ENCODE results near the gene TEX26. TPM values are rescaled to one million over a fixed set of nuclear protein-coding genes. Genes with fewer than 3 reads are reported as not detected.

Gene TEX26
- total and polyA plus RNA-seq, 2 of the 4 experiments (the other 2 are of a cell fraction): not detected

DNA sequence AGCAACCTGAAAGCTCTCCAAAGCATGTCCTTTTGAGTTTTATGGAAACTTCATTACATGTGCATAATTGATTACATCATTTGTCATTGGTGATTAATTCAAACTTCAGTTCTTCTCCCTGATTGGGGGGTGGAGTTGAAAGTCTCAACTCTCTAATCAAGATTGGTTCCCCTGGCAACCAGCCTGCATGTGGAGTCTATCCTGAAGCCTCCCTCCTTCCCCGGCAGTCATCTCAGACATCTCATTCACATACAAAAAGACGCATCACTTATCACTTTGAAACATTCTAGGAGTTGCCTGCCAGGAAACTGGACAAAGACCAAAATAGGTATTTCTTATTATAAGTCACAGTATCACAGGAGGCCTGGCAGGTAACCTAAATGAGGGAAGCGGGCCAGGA lies 50.5 kb downstream of the TEX26 start:
- no peak overlapping the region for H3K27ac ChIP-seq (ENCODE audit: insufficient read depth, low read length)
- dilution Hi-C loops (cut with HindIII; ENCODE audit: low sequenced_read_pairs, unreplicated experiment): no loop called here

More for the DNA sequence above, 50.5 kb downstream of the TEX26 start:
- Histone ChIP-seq H3K4me3 (ENCODE audit: insufficient read depth, low read depth, low read length) (no peak overlapping the region), H2AK9ac (replicated peaks; ENCODE audit: low read depth, low read length, poor library complexity) (no peak overlapping the region), H4K5ac (ENCODE audit: low read depth, low read length) (no peak overlapping the region), H2BK20ac (ENCODE audit: low read depth, low read length) (no peak overlapping the region), H2BK5ac (ENCODE audit: low read depth, low read length, poor library complexity, severe bottlenecking) (no peak overlapping the region), H4K20me1 (ENCODE audit: insufficient read depth, low read length) (no peaks in the 10 kb centered on the region), H3K79me1 (ENCODE audit: low read depth in 1 of 2, low read length in 2 of 2) (no peaks in the 10 kb centered on the region), H3K14ac (replicated peaks; ENCODE audit: low read depth, low read length) (no peak overlapping the region; the same call in 1 of the 2 replicates), H3K4ac (ENCODE audit: low read depth, low read length) (no peak overlapping the region; the same call in 1 of the 2 replicates), H3K4me1 (ENCODE audit: control insufficient read depth, insufficient read depth, low read length) (peaks cover 10% of the 10 kb centered on the region), H3K4me2 (ENCODE audit: low read depth, low read length) (no peak overlapping the region), H2BK120ac (ENCODE audit: low read depth, low read length) (no peak overlapping the region), H3K18ac (ENCODE audit: low read depth, low read length) (no peak overlapping the region), H3K9ac (ENCODE audit: low read depth, low read length) (no peak overlapping the region), H3K9me1 (ENCODE audit: insufficient read depth, low read length) (peaks cover 3% of the 10 kb centered on the region; the same call in 1 of the 2 replicates), H3K36me3 (ENCODE audit: control insufficient read depth, insufficient read depth, low read length) (no peaks in the 10 kb centered on the region), H3K56ac (ENCODE audit: extremely low read depth, insufficient read depth, low read length) (no peak overlapping the region), H2AFZ (replicated peaks; ENCODE audit: low read length, poor library complexity) (no peak overlapping the region), H3K27me3 (ENCODE audit: control insufficient read depth, insufficient read depth, low read length) (no peaks in the 10 kb centered on the region), H4K8ac (ENCODE audit: low read depth in 2 of 2, low read length in 2 of 2) (no peak overlapping the region), H4K91ac (ENCODE audit: insufficient read depth, low read depth, low read length) (no peak overlapping the region), H2BK15ac (ENCODE audit: low read depth, low read length) (no peak overlapping the region), H3K9me3 (ENCODE audit: control insufficient read depth, insufficient read depth, low read length) (no peaks in the 10 kb centered on the region), H3K23ac (ENCODE audit: low read depth, low read length) (no peak overlapping the region), H2AK5ac (ENCODE audit: low read depth, low read length) (no peak overlapping the region)
- 100% methylated on average over 1 of the region's 3 CpGs; no CpG with 5 or more reads in 1 of the 2 experiments for WGBS, 2 experiments (ENCODE audit: extremely low coverage in 2 of 2, insufficient read length in 1 of 2)
- POLR2A ChIA-PET (ENCODE audit: unreplicated experiment): no interaction called here
- no peak for TF ChIP-seq MAFK (IDR thresholded peaks at IDR 0.05; ENCODE audit: low read depth, low read length)
- TF ChIP-seq, protein P1, sequence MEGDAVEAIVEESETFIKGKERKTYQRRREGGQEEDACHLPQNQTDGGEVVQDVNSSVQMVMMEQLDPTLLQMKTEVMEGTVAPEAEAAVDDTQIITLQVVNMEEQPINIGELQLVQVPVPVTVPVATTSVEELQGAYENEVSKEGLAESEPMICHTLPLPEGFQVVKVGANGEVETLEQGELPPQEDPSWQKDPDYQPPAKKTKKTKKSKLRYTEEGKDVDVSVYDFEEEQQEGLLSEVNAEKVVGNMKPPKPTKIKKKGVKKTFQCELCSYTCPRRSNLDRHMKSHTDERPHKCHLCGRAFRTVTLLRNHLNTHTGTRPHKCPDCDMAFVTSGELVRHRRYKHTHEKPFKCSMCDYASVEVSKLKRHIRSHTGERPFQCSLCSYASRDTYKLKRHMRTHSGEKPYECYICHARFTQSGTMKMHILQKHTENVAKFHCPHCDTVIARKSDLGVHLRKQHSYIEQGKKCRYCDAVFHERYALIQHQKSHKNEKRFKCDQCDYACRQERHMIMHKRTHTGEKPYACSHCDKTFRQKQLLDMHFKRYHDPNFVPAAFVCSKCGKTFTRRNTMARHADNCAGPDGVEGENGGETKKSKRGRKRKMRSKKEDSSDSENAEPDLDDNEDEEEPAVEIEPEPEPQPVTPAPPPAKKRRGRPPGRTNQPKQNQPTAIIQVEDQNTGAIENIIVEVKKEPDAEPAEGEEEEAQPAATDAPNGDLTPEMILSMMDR (conservative IDR thresholded peaks at IDR 0.05; ENCODE audit: low read depth, low read length): no peak
- TF ChIP-seq CEBPB (IDR thresholded peaks at IDR 0.05; ENCODE audit: low read depth, low read length): no peak
- TF ChIP-seq, protein P2, sequence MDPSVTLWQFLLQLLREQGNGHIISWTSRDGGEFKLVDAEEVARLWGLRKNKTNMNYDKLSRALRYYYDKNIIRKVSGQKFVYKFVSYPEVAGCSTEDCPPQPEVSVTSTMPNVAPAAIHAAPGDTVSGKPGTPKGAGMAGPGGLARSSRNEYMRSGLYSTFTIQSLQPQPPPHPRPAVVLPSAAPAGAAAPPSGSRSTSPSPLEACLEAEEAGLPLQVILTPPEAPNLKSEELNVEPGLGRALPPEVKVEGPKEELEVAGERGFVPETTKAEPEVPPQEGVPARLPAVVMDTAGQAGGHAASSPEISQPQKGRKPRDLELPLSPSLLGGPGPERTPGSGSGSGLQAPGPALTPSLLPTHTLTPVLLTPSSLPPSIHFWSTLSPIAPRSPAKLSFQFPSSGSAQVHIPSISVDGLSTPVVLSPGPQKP (IDR thresholded peaks at IDR 0.05; ENCODE audit: borderline replicate concordance, low read depth, low read length): no peak
- no peak for TF ChIP-seq POLR2A (IDR thresholded peaks at IDR 0.05; ENCODE audit: low read depth, low read length)
- TF ChIP-seq, protein P3, sequence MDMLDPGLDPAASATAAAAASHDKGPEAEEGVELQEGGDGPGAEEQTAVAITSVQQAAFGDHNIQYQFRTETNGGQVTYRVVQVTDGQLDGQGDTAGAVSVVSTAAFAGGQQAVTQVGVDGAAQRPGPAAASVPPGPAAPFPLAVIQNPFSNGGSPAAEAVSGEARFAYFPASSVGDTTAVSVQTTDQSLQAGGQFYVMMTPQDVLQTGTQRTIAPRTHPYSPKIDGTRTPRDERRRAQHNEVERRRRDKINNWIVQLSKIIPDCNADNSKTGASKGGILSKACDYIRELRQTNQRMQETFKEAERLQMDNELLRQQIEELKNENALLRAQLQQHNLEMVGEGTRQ (IDR thresholded peaks at IDR 0.05; ENCODE audit: low read depth, low read length): no peak
- no peak for TF ChIP-seq RAD21 (IDR thresholded peaks at IDR 0.05; ENCODE audit: low read length)
- no peak for TF ChIP-seq CHD1 (IDR thresholded peaks at IDR 0.05; ENCODE audit: low read depth, low read length)
- no peak for TF ChIP-seq NFE2L2 (IDR thresholded peaks at IDR 0.05; ENCODE audit: low read depth, low read length)
- TF ChIP-seq FOS (IDR thresholded peaks at IDR 0.05; ENCODE audit: low read depth, low read length): no peak
- no peak for TF ChIP-seq RCOR1 (IDR thresholded peaks at IDR 0.05; ENCODE audit: insufficient replicate concordance, low read length)
- TF ChIP-seq BHLHE40 (IDR thresholded peaks at IDR 0.05; ENCODE audit: low read depth, low read length): no peak
- no peak for TF ChIP-seq MXI1 (IDR thresholded peaks at IDR 0.05; ENCODE audit: borderline replicate concordance, low read depth, low read length)
- TF ChIP-seq RFX5 (IDR thresholded peaks at IDR 0.05; ENCODE audit: low read depth, low read length): no peak
- TF ChIP-seq MAZ (IDR thresholded peaks at IDR 0.05; ENCODE audit: borderline replicate concordance, low read depth, low read length): no peak
- TF ChIP-seq SMC3 (IDR thresholded peaks at IDR 0.05; ENCODE audit: low read depth, low read length): no peak
- in situ Hi-C loops (cut with MboI; ENCODE audit: low sequenced_read_pairs): no loop called here
- no peak for ATAC-seq (ENCODE audit: low read depth)
- intact Hi-C loops (cut with micrococcal nuclease): no loop called here
- DNase-seq: no peak
- no TSS peak for BruUV-seq (replicated peaks)
- CTCF ChIA-PET: interaction anchor here (0.5 kb wide), 1 partner anchor 250 kb away, joined by 3 read pairs; no protein-coding TSS in a partner anchor

All from IMR-90 (cell line).